GM23338 (cell line): ENCODE data around the gene TPK1. TPM values are rescaled to one million over a fixed set of nuclear protein-coding genes. Genes with fewer than 3 reads are reported as not detected.

Experiments
- ATAC-seq: fragments of 200-7000 bp; cut with Tn5 transposase; 3 replicates; pipeline ENCODE4 v1.9.1; 2020
- DNase-seq: peaks from one replicate; pipeline ENCODE4 v3.0.0-alpha.2; 2015; ENCODE audit warnings: low spot score
- H2AFZ ChIP-seq: fragments of 200-600 bp; sonication (generic); 2 replicates; pipeline ENCODE4 v1.8.0; 2016; ENCODE audit warnings: antibody characterized with exemption, mild to moderate bottlenecking, moderate library complexity
- H3F3A ChIP-seq: fragments of 200-600 bp; sonication (generic); replicated peaks from 2 replicates; pipeline ENCODE4 v1.8.0; 2017; ENCODE audit warnings: antibody characterized with exemption, mixed run types, low read depth
- H3K27ac ChIP-seq: fragments of 200-600 bp; sonication (generic); 2 replicates; pipeline ENCODE4 v1.6.1; 2016; ENCODE audit warnings: low read depth
- H3K27me3 ChIP-seq: fragments of 200-600 bp; sonication (generic); 2 replicates; pipeline ENCODE4 v1.8.0; 2016; ENCODE audit warnings: mild to moderate bottlenecking, mixed run types, moderate library complexity; ENCODE audit not compliant: insufficient read depth
- H3K36me3 ChIP-seq: fragments of 200-600 bp; sonication (generic); 2 replicates; pipeline ENCODE4 v1.8.0; 2016; ENCODE audit warnings: mild to moderate bottlenecking; ENCODE audit not compliant: insufficient read depth
- H3K4me1 ChIP-seq: fragments of 200-600 bp; sonication (generic); 2 replicates; pipeline ENCODE4 v1.8.0; 2016; ENCODE audit warnings: mild to moderate bottlenecking, moderate library complexity; ENCODE audit not compliant: insufficient read depth
- H3K4me2 ChIP-seq: fragments of 200-600 bp; sonication (generic); 2 replicates; pipeline ENCODE4 v1.7.1; 2017; ENCODE audit warnings: mixed run types
- H3K4me3 ChIP-seq: fragments of 200-600 bp; sonication (generic); 2 replicates; pipeline ENCODE4 v1.6.1; 2016; ENCODE audit warnings: mixed run types
- H3K79me2 ChIP-seq: fragments of 200-600 bp; sonication (generic); replicated peaks from 2 replicates; pipeline ENCODE4 v1.8.0; 2017; ENCODE audit warnings: mild to moderate bottlenecking; ENCODE audit not compliant: insufficient read depth
- H3K9me2 ChIP-seq: fragments of 200-600 bp; sonication (generic); 2 replicates; pipeline ENCODE4 v1.8.0; 2017; ENCODE audit not compliant: insufficient read depth
- H4K20me1 ChIP-seq: fragments of 200-600 bp; sonication (generic); replicated peaks from 2 replicates; pipeline ENCODE4 v1.8.0; 2017; ENCODE audit warnings: mild to moderate bottlenecking; ENCODE audit not compliant: insufficient read depth
- H3K27ac Mint-ChIP-seq: 2 replicates; pipeline ENCODE4 v1.8.0; 2020; ENCODE audit warnings: inconsistent platforms, mild to moderate bottlenecking, moderate library complexity, mixed read lengths
- H3K27me3 Mint-ChIP-seq: 3 replicates; pipeline ENCODE4 v1.8.0; 2022; ENCODE audit warnings: low read depth, mild to moderate bottlenecking, moderate library complexity, mixed read lengths, inconsistent platforms; ENCODE audit not compliant: insufficient read depth, poor library complexity
- H3K36me3 Mint-ChIP-seq: 3 replicates; pipeline ENCODE4 v1.8.0; 2021; ENCODE audit warnings: low read depth, mild to moderate bottlenecking, inconsistent platforms, moderate library complexity, mixed read lengths
- H3K4me1 Mint-ChIP-seq: 3 replicates; pipeline ENCODE4 v1.8.0; 2020; ENCODE audit warnings: mild to moderate bottlenecking, inconsistent platforms, mixed read lengths
- H3K4me3 Mint-ChIP-seq: 3 replicates; pipeline ENCODE4 v1.8.0; 2021; ENCODE audit warnings: moderate library complexity, mild to moderate bottlenecking, inconsistent platforms, mixed read lengths
- H3K9me3 Mint-ChIP-seq: 3 replicates; pipeline ENCODE4 v1.8.0; 2020; ENCODE audit warnings: moderate library complexity, mild to moderate bottlenecking, inconsistent platforms, mixed read lengths
- NANOG ChIP-seq: IDR thresholded peaks from 2 replicates; pipeline ENCODE4 v1.6.1; 2016; ENCODE audit warnings: antibody characterized with exemption, borderline replicate concordance
- polyA plus RNA-seq: library from polyadenylated mRNA; unstranded; fragments of >200 nt; fragmentation: Nextera tagmentation; extraction: Ambion mirVana; gene quantifications from 2 replicates; pipeline ENCODE4 v1.2.1, GENCODE V29; 2016
- total RNA-seq: library from RNA; depleted of rRNA; stranded (reverse); fragments of >200 nt; shearing (Covaris generic); gene quantifications from 2 replicates; pipeline ENCODE4 v1.2.3, GENCODE V29; 2014
- TF ChIP-seq, protein P1 (sequence below): fragments of 250-450 bp; sonication (Bioruptor Pico); IDR thresholded peaks from 2 replicates; pipeline ENCODE4 v1.5.0; 2020; ENCODE audit warnings: mild to moderate bottlenecking, moderate library complexity
- TF ChIP-seq, protein P2 (sequence below): IDR thresholded peaks from one replicate; pipeline ENCODE4 v1.6.1; 2018; ENCODE audit warnings: antibody characterized with exemption; ENCODE audit not compliant: unreplicated experiment

The TPK1 gene
- total and polyA plus RNA-seq, 2 experiments from 2014 or later, result 2.6 to 2.9 TPM

DNA sequence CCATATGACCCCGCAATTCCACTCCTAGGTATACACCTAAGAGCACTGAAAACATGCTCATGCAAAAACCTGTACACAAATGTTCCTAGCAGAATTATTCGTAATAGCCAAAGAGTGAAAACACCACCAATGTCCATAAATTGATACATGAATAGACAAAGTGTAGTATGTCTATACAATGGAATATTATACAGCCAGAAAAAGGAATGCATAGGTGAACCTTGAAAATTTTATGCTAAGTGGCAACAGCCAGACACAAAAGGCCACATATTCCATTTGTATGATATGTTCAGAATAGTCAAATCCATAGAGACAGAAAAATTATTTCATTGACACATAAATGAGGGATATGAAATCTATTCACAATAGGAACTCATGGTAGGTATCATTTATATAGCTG, 351.4 kb downstream of the TPK1 start:
- no peaks in the 10 kb centered on the region for H3F3A ChIP-seq
- Mint-ChIP-seq H3K9me3 (no peaks in the 10 kb centered on the region), H3K4me3 (no peak overlapping the region), H3K27me3 (peaks cover 2% of the 10 kb centered on the region), H3K4me1 (peaks cover 21% of the 10 kb centered on the region), H3K27ac (no peak overlapping the region), H3K36me3 (no peaks in the 10 kb centered on the region)
- no peak overlapping the region for H3K4me3 ChIP-seq
- ATAC-seq (no peak), DNase-seq (no peak)
- H2AFZ ChIP-seq, result no peak overlapping the region
- no peak overlapping the region for H3K27ac ChIP-seq
- peaks cover 12% of the 10 kb centered on the region for H3K4me1 ChIP-seq
- no peaks in the 10 kb centered on the region for H3K27me3 ChIP-seq
- no peaks in the 10 kb centered on the region for H3K36me3 ChIP-seq
- no peaks in the 10 kb centered on the region for H3K79me2 ChIP-seq
- H4K20me1 ChIP-seq, result no peaks in the 10 kb centered on the region
- H3K9me2 ChIP-seq, result no peaks in the 10 kb centered on the region
- no peak overlapping the region for H3K4me2 ChIP-seq
- no peak for TF ChIP-seq NANOG
- TF ChIP-seq, protein P1, sequence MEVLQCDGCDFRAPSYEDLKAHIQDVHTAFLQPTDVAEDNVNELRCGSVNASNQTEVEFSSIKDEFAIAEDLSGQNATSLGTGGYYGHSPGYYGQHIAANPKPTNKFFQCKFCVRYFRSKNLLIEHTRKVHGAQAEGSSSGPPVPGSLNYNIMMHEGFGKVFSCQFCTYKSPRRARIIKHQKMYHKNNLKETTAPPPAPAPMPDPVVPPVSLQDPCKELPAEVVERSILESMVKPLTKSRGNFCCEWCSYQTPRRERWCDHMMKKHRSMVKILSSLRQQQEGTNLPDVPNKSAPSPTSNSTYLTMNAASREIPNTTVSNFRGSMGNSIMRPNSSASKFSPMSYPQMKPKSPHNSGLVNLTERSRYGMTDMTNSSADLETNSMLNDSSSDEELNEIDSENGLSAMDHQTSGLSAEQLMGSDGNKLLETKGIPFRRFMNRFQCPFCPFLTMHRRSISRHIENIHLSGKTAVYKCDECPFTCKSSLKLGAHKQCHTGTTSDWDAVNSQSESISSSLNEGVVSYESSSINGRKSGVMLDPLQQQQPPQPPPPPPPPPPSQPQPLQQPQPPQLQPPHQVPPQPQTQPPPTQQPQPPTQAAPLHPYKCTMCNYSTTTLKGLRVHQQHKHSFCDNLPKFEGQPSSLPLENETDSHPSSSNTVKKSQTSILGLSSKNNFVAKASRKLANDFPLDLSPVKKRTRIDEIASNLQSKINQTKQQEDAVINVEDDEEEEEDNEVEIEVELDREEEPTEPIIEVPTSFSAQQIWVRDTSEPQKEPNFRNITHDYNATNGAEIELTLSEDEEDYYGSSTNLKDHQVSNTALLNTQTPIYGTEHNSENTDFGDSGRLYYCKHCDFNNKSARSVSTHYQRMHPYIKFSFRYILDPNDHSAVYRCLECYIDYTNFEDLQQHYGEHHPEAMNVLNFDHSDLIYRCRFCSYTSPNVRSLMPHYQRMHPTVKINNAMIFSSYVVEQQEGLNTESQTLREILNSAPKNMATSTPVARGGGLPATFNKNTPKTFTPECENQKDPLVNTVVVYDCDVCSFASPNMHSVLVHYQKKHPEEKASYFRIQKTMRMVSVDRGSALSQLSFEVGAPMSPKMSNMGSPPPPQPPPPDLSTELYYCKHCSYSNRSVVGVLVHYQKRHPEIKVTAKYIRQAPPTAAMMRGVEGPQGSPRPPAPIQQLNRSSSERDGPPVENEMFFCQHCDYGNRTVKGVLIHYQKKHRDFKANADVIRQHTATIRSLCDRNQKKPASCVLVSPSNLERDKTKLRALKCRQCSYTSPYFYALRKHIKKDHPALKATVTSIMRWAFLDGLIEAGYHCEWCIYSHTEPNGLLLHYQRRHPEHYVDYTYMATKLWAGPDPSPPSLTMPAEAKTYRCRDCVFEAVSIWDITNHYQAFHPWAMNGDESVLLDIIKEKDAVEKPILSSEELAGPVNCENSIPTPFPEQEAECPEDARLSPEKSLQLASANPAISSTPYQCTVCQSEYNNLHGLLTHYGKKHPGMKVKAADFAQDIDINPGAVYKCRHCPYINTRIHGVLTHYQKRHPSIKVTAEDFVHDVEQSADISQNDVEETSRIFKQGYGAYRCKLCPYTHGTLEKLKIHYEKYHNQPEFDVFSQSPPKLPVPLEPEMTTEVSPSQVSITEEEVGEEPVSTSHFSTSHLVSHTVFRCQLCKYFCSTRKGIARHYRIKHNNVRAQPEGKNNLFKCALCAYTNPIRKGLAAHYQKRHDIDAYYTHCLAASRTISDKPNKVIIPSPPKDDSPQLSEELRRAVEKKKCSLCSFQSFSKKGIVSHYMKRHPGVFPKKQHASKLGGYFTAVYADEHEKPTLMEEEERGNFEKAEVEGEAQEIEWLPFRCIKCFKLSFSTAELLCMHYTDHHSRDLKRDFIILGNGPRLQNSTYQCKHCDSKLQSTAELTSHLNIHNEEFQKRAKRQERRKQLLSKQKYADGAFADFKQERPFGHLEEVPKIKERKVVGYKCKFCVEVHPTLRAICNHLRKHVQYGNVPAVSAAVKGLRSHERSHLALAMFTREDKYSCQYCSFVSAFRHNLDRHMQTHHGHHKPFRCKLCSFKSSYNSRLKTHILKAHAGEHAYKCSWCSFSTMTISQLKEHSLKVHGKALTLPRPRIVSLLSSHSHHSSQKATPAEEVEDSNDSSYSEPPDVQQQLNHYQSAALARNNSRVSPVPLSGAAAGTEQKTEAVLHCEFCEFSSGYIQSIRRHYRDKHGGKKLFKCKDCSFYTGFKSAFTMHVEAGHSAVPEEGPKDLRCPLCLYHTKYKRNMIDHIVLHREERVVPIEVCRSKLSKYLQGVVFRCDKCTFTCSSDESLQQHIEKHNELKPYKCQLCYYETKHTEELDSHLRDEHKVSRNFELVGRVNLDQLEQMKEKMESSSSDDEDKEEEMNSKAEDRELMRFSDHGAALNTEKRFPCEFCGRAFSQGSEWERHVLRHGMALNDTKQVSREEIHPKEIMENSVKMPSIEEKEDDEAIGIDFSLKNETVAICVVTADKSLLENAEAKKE (CRISPR knock-in tag), result no peak
- TF ChIP-seq, protein P2, sequence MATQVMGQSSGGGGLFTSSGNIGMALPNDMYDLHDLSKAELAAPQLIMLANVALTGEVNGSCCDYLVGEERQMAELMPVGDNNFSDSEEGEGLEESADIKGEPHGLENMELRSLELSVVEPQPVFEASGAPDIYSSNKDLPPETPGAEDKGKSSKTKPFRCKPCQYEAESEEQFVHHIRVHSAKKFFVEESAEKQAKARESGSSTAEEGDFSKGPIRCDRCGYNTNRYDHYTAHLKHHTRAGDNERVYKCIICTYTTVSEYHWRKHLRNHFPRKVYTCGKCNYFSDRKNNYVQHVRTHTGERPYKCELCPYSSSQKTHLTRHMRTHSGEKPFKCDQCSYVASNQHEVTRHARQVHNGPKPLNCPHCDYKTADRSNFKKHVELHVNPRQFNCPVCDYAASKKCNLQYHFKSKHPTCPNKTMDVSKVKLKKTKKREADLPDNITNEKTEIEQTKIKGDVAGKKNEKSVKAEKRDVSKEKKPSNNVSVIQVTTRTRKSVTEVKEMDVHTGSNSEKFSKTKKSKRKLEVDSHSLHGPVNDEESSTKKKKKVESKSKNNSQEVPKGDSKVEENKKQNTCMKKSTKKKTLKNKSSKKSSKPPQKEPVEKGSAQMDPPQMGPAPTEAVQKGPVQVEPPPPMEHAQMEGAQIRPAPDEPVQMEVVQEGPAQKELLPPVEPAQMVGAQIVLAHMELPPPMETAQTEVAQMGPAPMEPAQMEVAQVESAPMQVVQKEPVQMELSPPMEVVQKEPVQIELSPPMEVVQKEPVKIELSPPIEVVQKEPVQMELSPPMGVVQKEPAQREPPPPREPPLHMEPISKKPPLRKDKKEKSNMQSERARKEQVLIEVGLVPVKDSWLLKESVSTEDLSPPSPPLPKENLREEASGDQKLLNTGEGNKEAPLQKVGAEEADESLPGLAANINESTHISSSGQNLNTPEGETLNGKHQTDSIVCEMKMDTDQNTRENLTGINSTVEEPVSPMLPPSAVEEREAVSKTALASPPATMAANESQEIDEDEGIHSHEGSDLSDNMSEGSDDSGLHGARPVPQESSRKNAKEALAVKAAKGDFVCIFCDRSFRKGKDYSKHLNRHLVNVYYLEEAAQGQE, result no peak
